ENCODE measurements around the gene NME1.

The NME1 gene

GRCh38 chr17:51197754-51198153 lies 44.4 kb downstream of the NME1 start:
- DNase-seq: no peak

GRCh38 chr17:51200295-51200694 lies 46.9 kb downstream of the NME1 start:
- DNase-seq: no peak

GRCh38 chr17:51200846-51201245 lies 47.5 kb downstream of the NME1 start:
- no peak for DNase-seq

GRCh38 chr17:51203838-51204237 lies 50.5 kb downstream of the NME1 start:
- no peak for DNase-seq
